ENCODE data around the gene TEX14. TPM values are rescaled to one million over a fixed set of nuclear protein-coding genes. Genes with fewer than 3 reads are reported as not detected.

TEX14 gene
- polyA plus RNA-seq, 1 of the 3 experiments (the other 2 are of a cell fraction): 0.02 TPM

DNA sequence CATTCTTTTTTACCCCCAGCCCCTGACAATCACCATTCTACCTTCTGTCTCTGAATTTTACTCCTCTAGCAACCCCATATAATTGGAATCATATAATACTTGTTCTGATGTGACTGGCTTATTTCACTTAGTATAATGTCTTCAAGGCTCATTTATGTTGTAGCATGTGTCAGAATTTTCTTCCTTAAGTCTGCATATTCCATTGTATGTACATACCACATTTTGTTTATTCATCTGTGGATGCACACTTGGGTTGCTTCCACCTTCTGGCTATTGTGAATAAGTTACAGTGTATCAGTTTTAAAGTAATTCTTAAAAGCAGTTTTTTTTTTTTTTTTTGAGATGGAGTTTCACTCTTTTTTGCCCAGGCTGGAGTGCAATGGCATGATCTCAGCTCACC is 39.1 kb upstream of the TEX14 start:
- Histone ChIP-seq H3K4me3 (ENCODE audit: low read depth in 2 of 2, low read length in 1 of 2) (no peak overlapping the region), H3F3A (replicated peaks; ENCODE audit: insufficient read depth) (peaks cover 3% of the 10 kb centered on the region), H3K27ac (ENCODE audit: low read depth in 2 of 2, low read length in 1 of 2) (no peak overlapping the region), H3K27me3 (ENCODE audit: insufficient read depth) (no peaks in the 10 kb centered on the region), H3K4me1 (ENCODE audit: control insufficient read depth in 1 of 2, insufficient read depth in 2 of 2, low read depth in 1 of 2, low read length in 1 of 2) (no peaks in the 10 kb centered on the region), H3K9me3 (no peaks in the 10 kb centered on the region), H3K9ac (no peak overlapping the region), H3K79me2 (ENCODE audit: insufficient read depth) (no peaks in the 10 kb centered on the region), H3K4me2 (no peak overlapping the region), H2AFZ (ENCODE audit: low read depth) (no peak overlapping the region), H3K36me3 (replicated peaks in 1 of 2; ENCODE audit: control insufficient read depth in 1 of 2, insufficient read depth in 2 of 2, low read length in 1 of 2) (no peaks in the 10 kb centered on the region), H4K20me1 (ENCODE audit: insufficient read depth) (no peaks in the 10 kb centered on the region), H3K9me2 (no peaks in the 10 kb centered on the region)
- ChIA-PET POLR2A (no interaction called here), CTCF (interaction anchor here (0.8 to 1.0 kb wide), 3 partner anchors 20 to 274 kb away, joined by 3 to 4 read pairs (median 3); partner anchors contain the start of gene PPM1E)
- DNase-seq: no peak
- TF ChIP-seq TAF1 (IDR thresholded peaks at IDR 0.05; ENCODE audit: borderline replicate concordance, low read depth, low read length) (no peak), EZH2phosphoT487 (IDR thresholded peaks at IDR 0.05; ENCODE audit: borderline replicate concordance, low read depth) (no peak), GABPA (IDR thresholded peaks at IDR 0.05; ENCODE audit: low read depth) (no peak), CHD2 (IDR thresholded peaks at IDR 0.05; ENCODE audit: low read length, partially characterized antibody) (no peak), MEF2A (IDR thresholded peaks at IDR 0.05; ENCODE audit: borderline replicate concordance, low read depth) (no peak), ELF1 (IDR thresholded peaks at IDR 0.05) (no peak), NRF1 (IDR thresholded peaks at IDR 0.05; ENCODE audit: low read depth, low read length) (no peak), POLR2AphosphoS5 (IDR thresholded peaks at IDR 0.05; ENCODE audit: low read depth, low read length) (no peak), MXI1 (IDR thresholded peaks at IDR 0.05; ENCODE audit: low read depth, low read length) (no peak), TEAD4 (IDR thresholded peaks at IDR 0.05; ENCODE audit: borderline replicate concordance, insufficient read depth) (no peak), SMC3 (IDR thresholded peaks at IDR 0.05; ENCODE audit: low read depth, low read length) (no peak), YY1 (IDR thresholded peaks at IDR 0.05; ENCODE audit: low read depth) (no peak), PBX3 (IDR thresholded peaks at IDR 0.05) (no peak), TCF12 (IDR thresholded peaks at IDR 0.05) (no peak), FOXM1 (IDR thresholded peaks at IDR 0.05; ENCODE audit: low read depth) (no peak)
- TF ChIP-seq, protein P1, sequence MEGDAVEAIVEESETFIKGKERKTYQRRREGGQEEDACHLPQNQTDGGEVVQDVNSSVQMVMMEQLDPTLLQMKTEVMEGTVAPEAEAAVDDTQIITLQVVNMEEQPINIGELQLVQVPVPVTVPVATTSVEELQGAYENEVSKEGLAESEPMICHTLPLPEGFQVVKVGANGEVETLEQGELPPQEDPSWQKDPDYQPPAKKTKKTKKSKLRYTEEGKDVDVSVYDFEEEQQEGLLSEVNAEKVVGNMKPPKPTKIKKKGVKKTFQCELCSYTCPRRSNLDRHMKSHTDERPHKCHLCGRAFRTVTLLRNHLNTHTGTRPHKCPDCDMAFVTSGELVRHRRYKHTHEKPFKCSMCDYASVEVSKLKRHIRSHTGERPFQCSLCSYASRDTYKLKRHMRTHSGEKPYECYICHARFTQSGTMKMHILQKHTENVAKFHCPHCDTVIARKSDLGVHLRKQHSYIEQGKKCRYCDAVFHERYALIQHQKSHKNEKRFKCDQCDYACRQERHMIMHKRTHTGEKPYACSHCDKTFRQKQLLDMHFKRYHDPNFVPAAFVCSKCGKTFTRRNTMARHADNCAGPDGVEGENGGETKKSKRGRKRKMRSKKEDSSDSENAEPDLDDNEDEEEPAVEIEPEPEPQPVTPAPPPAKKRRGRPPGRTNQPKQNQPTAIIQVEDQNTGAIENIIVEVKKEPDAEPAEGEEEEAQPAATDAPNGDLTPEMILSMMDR (IDR thresholded peaks at IDR 0.05): no peak
- TF ChIP-seq, protein P2, sequence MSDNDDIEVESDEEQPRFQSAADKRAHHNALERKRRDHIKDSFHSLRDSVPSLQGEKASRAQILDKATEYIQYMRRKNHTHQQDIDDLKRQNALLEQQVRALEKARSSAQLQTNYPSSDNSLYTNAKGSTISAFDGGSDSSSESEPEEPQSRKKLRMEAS (IDR thresholded peaks at IDR 0.05; ENCODE audit: low read depth): no peak
- TF ChIP-seq, protein P3, sequence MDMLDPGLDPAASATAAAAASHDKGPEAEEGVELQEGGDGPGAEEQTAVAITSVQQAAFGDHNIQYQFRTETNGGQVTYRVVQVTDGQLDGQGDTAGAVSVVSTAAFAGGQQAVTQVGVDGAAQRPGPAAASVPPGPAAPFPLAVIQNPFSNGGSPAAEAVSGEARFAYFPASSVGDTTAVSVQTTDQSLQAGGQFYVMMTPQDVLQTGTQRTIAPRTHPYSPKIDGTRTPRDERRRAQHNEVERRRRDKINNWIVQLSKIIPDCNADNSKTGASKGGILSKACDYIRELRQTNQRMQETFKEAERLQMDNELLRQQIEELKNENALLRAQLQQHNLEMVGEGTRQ (IDR thresholded peaks at IDR 0.05; ENCODE audit: borderline replicate concordance, low read depth, low read length): no peak

All from SK-N-SH (cell line).